Amniotic epithelial cell (primary cell): ENCODE results near the gene ADGRG1.
A peak's percentile ranks its signal among the peaks of the same experiment; 100 is the strongest.

Experiments used
- DNase-seq: peaks from one replicate; pipeline ENCODE4 v3.0.0-alpha.2; 2010; ENCODE audit warnings: low read depth

Gene ADGRG1

GRCh38 chr16:57635266-57636097 is 7.1 kb downstream of the ADGRG1 start:
- DNase-seq, result no peak

- no peak for DNase-seq
Measured at GRCh38 chr16:57636184-57636583, 7.8 kb downstream of the ADGRG1 start.

GRCh38 chr16:57637020-57637419 is 8.6 kb downstream of the ADGRG1 start:
- DNase-seq, result no peak

- no peak for DNase-seq
Measured at GRCh38 chr16:57637424-57637823, 9.0 kb downstream of the ADGRG1 start.

- DNase-seq, result no peak
Measured at GRCh38 chr16:57637965-57638364, 9.5 kb downstream of the ADGRG1 start.

GRCh38 chr16:57638381-57638780 is 10.0 kb downstream of the ADGRG1 start:
- DNase-seq, result no peak

- no peak for DNase-seq
Measured at GRCh38 chr16:57639172-57639887, 10.9 kb downstream of the ADGRG1 start.

GRCh38 chr16:57640185-57640584 is 11.8 kb downstream of the ADGRG1 start:
- no peak for DNase-seq

- DNase-seq, result no peak
Measured at GRCh38 chr16:57640612-57641011, 12.2 kb downstream of the ADGRG1 start.

GRCh38 chr16:57642160-57643135 is 14.0 kb downstream of the ADGRG1 start:
- DNase-seq, result no peak

GRCh38 chr16:57643147-57643874 is 14.9 kb downstream of the ADGRG1 start:
- DNase-seq, result peak; percentile 45

- no peak for DNase-seq
Measured at GRCh38 chr16:57643910-57644309, 15.5 kb downstream of the ADGRG1 start.

GRCh38 chr16:57644383-57645014 is 16.1 kb downstream of the ADGRG1 start:
- DNase-seq, result no peak

GRCh38 chr16:57645169-57645568 is 16.7 kb downstream of the ADGRG1 start:
- no peak for DNase-seq

- no peak for DNase-seq
Measured at GRCh38 chr16:57645691-57646387, 17.4 kb downstream of the ADGRG1 start.

GRCh38 chr16:57646388-57647039 is 18.1 kb downstream of the ADGRG1 start:
- DNase-seq, result no peak

GRCh38 chr16:57647136-57647875 is 18.9 kb downstream of the ADGRG1 start:
- no peak for DNase-seq

- DNase-seq, result no peak
Measured at GRCh38 chr16:57648125-57648524, 19.7 kb downstream of the ADGRG1 start.
